Measurements from ENCODE around the gene IL21R.

The IL21R gene

GRCh38 chr16:27498031-27498825, 96.3 kb downstream of the IL21R start:
- H3K9me3 Mint-ChIP-seq, result no peaks in the 10 kb centered on the region
- no peak overlapping the region for H3K27ac Mint-ChIP-seq
- no peak overlapping the region for H3K4me3 Mint-ChIP-seq
- no peaks in the 10 kb centered on the region for H3K4me1 Mint-ChIP-seq (ENCODE audit: low read depth)
- peaks cover 71% of the 10 kb centered on the region for H3K36me3 Mint-ChIP-seq (ENCODE audit: low read depth)
- no peaks in the 10 kb centered on the region for H3K27me3 Mint-ChIP-seq

- H3K4me1 Mint-ChIP-seq (ENCODE audit: low read depth), result no peaks in the 10 kb centered on the region
- no peaks in the 10 kb centered on the region for H3K27me3 Mint-ChIP-seq
- H3K4me3 Mint-ChIP-seq, result no peak overlapping the region
- H3K36me3 Mint-ChIP-seq (ENCODE audit: low read depth), result peaks cover 79% of the 10 kb centered on the region
- no peak overlapping the region for H3K27ac Mint-ChIP-seq
- no peaks in the 10 kb centered on the region for H3K9me3 Mint-ChIP-seq
These were observed 97.1 kb downstream of the IL21R start for GRCh38 chr16:27498916-27499658.

- no peak overlapping the region for H3K27ac Mint-ChIP-seq
- no peaks in the 10 kb centered on the region for H3K9me3 Mint-ChIP-seq
- no peaks in the 10 kb centered on the region for H3K4me1 Mint-ChIP-seq (ENCODE audit: low read depth)
- no peaks in the 10 kb centered on the region for H3K27me3 Mint-ChIP-seq
- H3K36me3 Mint-ChIP-seq (ENCODE audit: low read depth), result peaks cover 77% of the 10 kb centered on the region
- H3K4me3 Mint-ChIP-seq, result no peak overlapping the region
These were observed 97.7 kb downstream of the IL21R start for GRCh38 chr16:27499659-27500055.

GRCh38 chr16:27500801-27501200, 98.8 kb downstream of the IL21R start:
- Mint-ChIP-seq H3K27me3 (no peaks in the 10 kb centered on the region), H3K4me3 (no peak overlapping the region), H3K36me3 (ENCODE audit: low read depth) (peaks cover 75% of the 10 kb centered on the region), H3K9me3 (no peaks in the 10 kb centered on the region), H3K27ac (no peak overlapping the region), H3K4me1 (ENCODE audit: low read depth) (no peaks in the 10 kb centered on the region)
